NCI-H2196 (cell line): ENCODE results near the gene ZNF277.

Experiments used
- DNase-seq: peaks from one replicate; lab custom pipeline; 2025; ENCODE audit not compliant: unreplicated experiment; lab: John Stamatoyannopoulos, UW

Gene ZNF277

GRCh38 chr7:112338786-112339185 is 132.3 kb downstream of the ZNF277 start:
- DNase-seq, result no peak

GRCh38 chr7:112341464-112341863 is 135.0 kb downstream of the ZNF277 start:
- no peak for DNase-seq

- no peak for DNase-seq
Observed at GRCh38 chr7:112346381-112347060, 140.0 kb downstream of the ZNF277 start.

- DNase-seq, result no peak
Observed at GRCh38 chr7:112347088-112347487, 140.6 kb downstream of the ZNF277 start.

- no peak for DNase-seq
Observed at GRCh38 chr7:112350585-112350984, 144.1 kb downstream of the ZNF277 start.

GRCh38 chr7:112356596-112356995 is 150.1 kb downstream of the ZNF277 start:
- no peak for DNase-seq

GRCh38 chr7:112357136-112357535 is 150.6 kb downstream of the ZNF277 start:
- no peak for DNase-seq

- no peak for DNase-seq
Observed at GRCh38 chr7:112358513-112358912, 152.0 kb downstream of the ZNF277 start.

- no peak for DNase-seq
Observed at GRCh38 chr7:112359086-112359485, 152.6 kb downstream of the ZNF277 start.

GRCh38 chr7:112360681-112361080 is 154.2 kb downstream of the ZNF277 start:
- no peak for DNase-seq

GRCh38 chr7:112361154-112361553 is 154.7 kb downstream of the ZNF277 start:
- no peak for DNase-seq

- no peak for DNase-seq
Observed at GRCh38 chr7:112362053-112362650, 155.7 kb downstream of the ZNF277 start.

GRCh38 chr7:112362731-112363131 is 156.2 kb downstream of the ZNF277 start:
- no peak for DNase-seq

GRCh38 chr7:112364388-112364787 is 157.9 kb downstream of the ZNF277 start:
- no peak for DNase-seq

- DNase-seq, result no peak
Observed at GRCh38 chr7:112365551-112365950, 159.1 kb downstream of the ZNF277 start.

GRCh38 chr7:112366886-112367285 is 160.4 kb downstream of the ZNF277 start:
- no peak for DNase-seq

GRCh38 chr7:112370436-112370835 is 163.9 kb downstream of the ZNF277 start:
- peak; percentile 25 for DNase-seq

- no peak for DNase-seq
Observed at GRCh38 chr7:112371701-112372100, 165.2 kb downstream of the ZNF277 start.

GRCh38 chr7:112372101-112372500 is 165.6 kb downstream of the ZNF277 start:
- no peak for DNase-seq

GRCh38 chr7:112377593-112377992 is 171.1 kb downstream of the ZNF277 start:
- DNase-seq, result no peak

- DNase-seq, result no peak
Observed at GRCh38 chr7:112381311-112382091, 175.0 kb downstream of the ZNF277 start.
